HepG2 (cell line): ENCODE results near the gene TP53TG5. TPM values are rescaled to one million over a fixed set of nuclear protein-coding genes. Genes with fewer than 3 reads are reported as not detected.

Source experiments
- AKNA ChIP-seq: sonication (generic); formaldehyde crosslinking; IDR thresholded peaks from 2 replicates; pipeline ENCODE4 v1.4.0; 2020; ENCODE audit warnings: missing genetic modification reagents, borderline replicate concordance
- CC2D1A ChIP-seq: sonication (generic); formaldehyde crosslinking; IDR thresholded peaks from 2 replicates; pipeline ENCODE4 v1.8.1; 2023; ENCODE audit warnings: mild to moderate bottlenecking, missing genetic modification reagents
- CHCHD3 ChIP-seq: sonication (generic); formaldehyde crosslinking; IDR thresholded peaks from 2 replicates; pipeline ENCODE4 v1.8.0; 2022; ENCODE audit warnings: mild to moderate bottlenecking, missing genetic modification reagents, moderate library complexity
- GFI1 ChIP-seq: sonication (generic); formaldehyde crosslinking; IDR thresholded peaks from 2 replicates; pipeline ENCODE4 v1.5.0; 2020; ENCODE audit warnings: missing genetic modification reagents, mild to moderate bottlenecking, borderline replicate concordance
- MED1 ChIP-seq: sonication (generic); formaldehyde crosslinking; IDR thresholded peaks from 2 replicates; pipeline ENCODE4 v1.4.0; 2020; ENCODE audit warnings: missing genetic modification reagents
- MIER3 ChIP-seq: IDR thresholded peaks from 2 replicates; pipeline ENCODE4 v1.6.1; 2016; ENCODE audit warnings: missing compliant biosample characterization, borderline replicate concordance
- NR2F6 ChIP-seq, 2 experiments: IDR thresholded peaks; 2 replicates each; pipeline ENCODE4 v1.6.1; 2016; ENCODE audit warnings: antibody characterized with exemption in 1 of 2, mild to moderate bottlenecking in 1 of 2
- NR3C1 ChIP-seq: sonication (generic); formaldehyde crosslinking; IDR thresholded peaks from 2 replicates; pipeline ENCODE4 v1.4.0; 2020; ENCODE audit warnings: missing genetic modification reagents
- PCBP2 ChIP-seq: fragments of 200-400 bp; formaldehyde crosslinking; optimal IDR thresholded peaks from 2 replicates; pipeline ENCODE3; 2018; ENCODE audit warnings: low read length, low read depth; ENCODE audit not compliant: poor library complexity, severe bottlenecking
- RBM39 ChIP-seq: fragments of 200-400 bp; formaldehyde crosslinking; IDR thresholded peaks from one replicate; pipeline ENCODE4 v1.6.1; 2018; ENCODE audit warnings: antibody characterized with exemption, mild to moderate bottlenecking, low read depth, low read length; ENCODE audit not compliant: poor library complexity, severe bottlenecking
- RFX3 ChIP-seq: IDR thresholded peaks from 2 replicates; pipeline ENCODE4 v1.6.1; 2016; ENCODE audit warnings: missing biosample characterization, missing genetic modification reagents
- SCMH1 ChIP-seq: sonication (generic); formaldehyde crosslinking; IDR thresholded peaks from 2 replicates; pipeline ENCODE4 v1.9.0; 2021; ENCODE audit warnings: missing genetic modification reagents, mild to moderate bottlenecking, borderline replicate concordance
- SRSF1 ChIP-seq: fragments of 200-400 bp; formaldehyde crosslinking; optimal IDR thresholded peaks from 2 replicates; pipeline ENCODE3; 2017; ENCODE audit warnings: mild to moderate bottlenecking, low read depth, low read length, moderate library complexity
- TAF15 ChIP-seq: fragments of 200-400 bp; formaldehyde crosslinking; IDR thresholded peaks from one replicate; pipeline ENCODE4 v1.6.1; 2018; ENCODE audit warnings: mild to moderate bottlenecking, low read depth, low read length; ENCODE audit not compliant: poor library complexity, severe bottlenecking
- THYN1 ChIP-seq: sonication (generic); formaldehyde crosslinking; IDR thresholded peaks from 2 replicates; pipeline ENCODE4 v1.8.1; 2023; ENCODE audit warnings: low read depth, mild to moderate bottlenecking, moderate library complexity, missing genetic modification reagents, borderline replicate concordance
- ZKSCAN5 ChIP-seq: sonication (generic); formaldehyde crosslinking; IDR thresholded peaks from 2 replicates; pipeline ENCODE4 v1.5.1; 2020; ENCODE audit warnings: mild to moderate bottlenecking, missing genetic modification reagents
- ZNF17 ChIP-seq: sonication (generic); formaldehyde crosslinking; IDR thresholded peaks from 2 replicates; pipeline ENCODE4 v1.5.0; 2020; ENCODE audit warnings: mild to moderate bottlenecking, missing genetic modification reagents
- ZNF205 ChIP-seq: IDR thresholded peaks from 2 replicates; pipeline ENCODE4 v1.6.1; 2018; ENCODE audit warnings: missing biosample characterization, missing genetic modification reagents
- ZNF256 ChIP-seq: sonication (generic); formaldehyde crosslinking; conservative IDR thresholded peaks from 2 replicates; pipeline ENCODE4 v1.4.0; 2020; ENCODE audit warnings: missing genetic modification reagents
- ZNF280B ChIP-seq: sonication (generic); formaldehyde crosslinking; IDR thresholded peaks from 2 replicates; pipeline ENCODE4 v1.5.0; 2020; ENCODE audit warnings: missing genetic modification reagents, mild to moderate bottlenecking, borderline replicate concordance
- ZNF557 ChIP-seq: sonication (generic); formaldehyde crosslinking; IDR thresholded peaks from 2 replicates; pipeline ENCODE4 v1.4.0; 2020; ENCODE audit warnings: missing genetic modification reagents
- polyA plus RNA-seq, 8 experiments: library from polyadenylated mRNA; depleted of rRNA in 3 of 8; stranded (reverse) in 7 of 8; unstranded in 1 of 8; fragments of >200 nt; fragmentation: Illumina TruSeq in 4 of 8; extraction: Trizol in 4 of 8; gene quantifications; 2 replicates each; pipeline versions ENCODE4 v1.2.1 to v1.2.3, GENCODE V29; 2011 to 2016; ENCODE audit warnings: low read depth in 4 of 8, missing spikeins in 1 of 8, mixed read lengths in 1 of 8; ENCODE audit not compliant: insufficient read depth in 1 of 8
- total RNA-seq, 5 experiments: library from RNA; depleted of rRNA; stranded (reverse); fragments of >200 nt; fragmentation: Illumina TruSeq; extraction: Trizol; gene quantifications; 2 replicates each; pipeline ENCODE4 v1.2.3, GENCODE V29; 2016; ENCODE audit warnings: low read depth in 1 of 5

Gene TP53TG5
- total and polyA plus RNA-seq, 2 of the 13 experiments (the other 11 are each of a cell fraction or from before 2014, with no cell fraction given) = 0.11 TPM; not detected in 1

GRCh38 chr20:45344168-45344860 is 33.8 kb downstream of the TP53TG5 start (continued):
- TF ChIP-seq SRSF1 = peak; percentile 65
- 0 out of 2 replicates have a peak, but pooled peaks have one; percentile 30 for TF ChIP-seq ZNF205 (CRISPR knock-in tag)
- no peak for TF ChIP-seq NR3C1 (CRISPR knock-in tag)
- TF ChIP-seq ZNF17 (CRISPR knock-in tag) = no peak
- TF ChIP-seq CC2D1A (CRISPR knock-in tag) = no peak; the same call in 1 of the 2 replicates
- TF ChIP-seq TAF15 = no peak
- TF ChIP-seq ZNF280B (CRISPR knock-in tag) = peak; percentile 24; the same call in 1 of the 2 replicates
- peak; percentile 40 for TF ChIP-seq RBM39
- TF ChIP-seq ZNF256 (CRISPR knock-in tag) = no peak
- TF ChIP-seq MED1 (CRISPR knock-in tag) = peak; percentile 89
- no peak for TF ChIP-seq SCMH1 (CRISPR knock-in tag)
- TF ChIP-seq ZKSCAN5 (CRISPR knock-in tag) = no peak
- peak; percentile 46; the same call in 1 of the 2 replicates for TF ChIP-seq MIER3 (CRISPR knock-in tag)
- 0 out of 2 replicates have a peak, but pooled peaks have one; percentile 23 for TF ChIP-seq CHCHD3
- no peak for TF ChIP-seq GFI1 (CRISPR knock-in tag)
- TF ChIP-seq THYN1 (CRISPR knock-in tag) = peak; percentile 31; the same call in 1 of the 2 replicates
- no peak for TF ChIP-seq PCBP2
- TF ChIP-seq ZNF557 = no peak
- TF ChIP-seq RFX3 (CRISPR knock-in tag) = no peak
- peak; percentile 37 for TF ChIP-seq NR2F6 (IDR thresholded peaks at IDR 0.05)
- TF ChIP-seq NR2F6 (CRISPR knock-in tag; IDR thresholded peaks at IDR 0.05) = peak; percentile 41
- no peak for TF ChIP-seq AKNA
